NK-92 treated with Interleukin-12 subunit alpha and Interleukin-12 subunit beta, amount 100 ng/mL, for 24 hours (cell line): ENCODE results near the gene DOCK11.

Experiments used
- DNase-seq: peaks from one replicate; lab custom pipeline; 2025; lab: John Stamatoyannopoulos, UW

DOCK11 gene

GRCh38 chrX:118530219-118530911 lies 34.8 kb downstream of the DOCK11 start:
- no peak for DNase-seq

- DNase-seq = no peak
Measured at GRCh38 chrX:118534716-118535493, 39.3 kb downstream of the DOCK11 start.

DNA sequence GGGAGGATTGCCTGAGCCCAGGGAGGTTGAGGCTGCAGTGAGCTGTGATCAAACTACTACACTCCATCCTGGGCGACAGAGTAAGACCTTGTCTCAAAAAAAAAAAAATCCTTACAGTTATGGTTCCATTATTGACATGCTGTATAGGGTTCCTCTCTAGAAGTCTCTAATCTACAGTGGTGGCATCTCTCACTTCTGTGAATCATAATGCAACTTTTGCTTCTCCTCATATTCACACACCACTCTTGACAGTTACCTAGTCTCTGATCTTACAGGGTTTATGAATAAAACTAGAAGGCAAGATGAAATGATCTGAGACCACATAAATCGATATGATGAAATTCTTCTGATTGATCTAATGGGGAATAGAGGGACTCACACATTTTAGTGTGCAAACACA lies 40.6 kb downstream of the DOCK11 start:
- DNase-seq = no peak

- no peak for DNase-seq
Measured at GRCh38 chrX:118536687-118537461, 41.3 kb downstream of the DOCK11 start.

GRCh38 chrX:118538386-118538785 lies 42.8 kb downstream of the DOCK11 start:
- no peak for DNase-seq

DNA sequence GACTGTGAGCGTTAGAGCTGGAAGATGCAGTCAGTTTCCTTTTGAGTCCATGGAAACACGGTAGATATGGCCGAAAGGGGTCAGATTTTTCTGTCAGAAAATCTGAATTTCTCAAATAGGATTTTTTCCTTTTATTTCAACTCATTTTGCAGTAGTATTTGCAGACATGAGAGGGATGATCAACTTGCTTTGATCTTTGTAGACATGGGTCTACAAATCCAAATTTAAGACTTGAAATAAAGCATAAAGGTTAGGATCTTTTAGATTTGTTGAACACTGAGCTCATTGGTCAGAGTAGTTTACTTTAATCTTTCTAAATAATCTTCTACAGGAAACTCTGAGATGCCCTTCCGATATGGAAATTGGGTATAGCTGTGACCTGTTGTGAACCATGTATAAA lies 44.7 kb downstream of the DOCK11 start:
- no peak for DNase-seq

DNA sequence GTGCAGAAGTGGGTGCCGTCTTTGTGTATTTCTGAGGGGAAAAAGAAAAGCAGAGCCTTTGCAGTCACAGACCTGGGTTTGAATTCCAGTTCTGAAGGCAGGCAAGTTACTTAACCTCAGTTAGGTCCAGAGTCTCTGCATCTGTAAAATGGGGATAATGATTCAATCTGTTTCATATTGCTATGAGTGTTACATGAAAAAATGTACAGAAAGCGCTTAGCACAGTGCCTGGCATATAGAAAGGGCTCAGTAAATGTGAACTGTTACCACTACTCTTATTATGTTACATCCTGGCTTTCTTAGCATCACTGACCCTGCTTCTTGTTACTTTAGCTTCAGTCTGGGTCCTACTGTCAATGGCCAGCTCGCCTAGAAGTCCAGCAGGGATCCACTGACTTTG lies 45.9 kb downstream of the DOCK11 start:
- DNase-seq = no peak

GRCh38 chrX:118545510-118545909 lies 49.9 kb downstream of the DOCK11 start:
- no peak for DNase-seq

DNA sequence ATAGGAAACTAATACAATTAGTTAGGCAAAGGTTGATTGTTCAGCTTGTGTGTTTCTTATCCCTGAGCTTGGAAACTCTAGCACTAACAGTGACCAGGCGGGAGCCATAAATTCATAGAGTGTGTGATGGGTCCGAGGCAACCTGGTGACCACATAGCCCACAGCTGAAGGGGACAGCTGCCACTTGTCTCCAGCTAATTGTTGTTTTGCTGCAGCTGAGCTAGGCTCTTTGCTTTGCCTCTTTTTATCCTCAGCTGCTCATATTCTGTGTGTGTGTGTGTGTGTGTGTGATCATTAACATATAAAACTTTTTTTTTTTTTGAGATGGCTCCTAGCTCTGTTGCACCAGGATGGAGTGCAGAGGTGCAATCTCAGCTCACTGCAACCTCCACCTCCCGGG lies 53.2 kb downstream of the DOCK11 start:
- no peak for DNase-seq

GRCh38 chrX:118550792-118551191 lies 55.2 kb downstream of the DOCK11 start:
- no peak for DNase-seq

GRCh38 chrX:118551426-118551825 lies 55.8 kb downstream of the DOCK11 start:
- no peak for DNase-seq

DNA sequence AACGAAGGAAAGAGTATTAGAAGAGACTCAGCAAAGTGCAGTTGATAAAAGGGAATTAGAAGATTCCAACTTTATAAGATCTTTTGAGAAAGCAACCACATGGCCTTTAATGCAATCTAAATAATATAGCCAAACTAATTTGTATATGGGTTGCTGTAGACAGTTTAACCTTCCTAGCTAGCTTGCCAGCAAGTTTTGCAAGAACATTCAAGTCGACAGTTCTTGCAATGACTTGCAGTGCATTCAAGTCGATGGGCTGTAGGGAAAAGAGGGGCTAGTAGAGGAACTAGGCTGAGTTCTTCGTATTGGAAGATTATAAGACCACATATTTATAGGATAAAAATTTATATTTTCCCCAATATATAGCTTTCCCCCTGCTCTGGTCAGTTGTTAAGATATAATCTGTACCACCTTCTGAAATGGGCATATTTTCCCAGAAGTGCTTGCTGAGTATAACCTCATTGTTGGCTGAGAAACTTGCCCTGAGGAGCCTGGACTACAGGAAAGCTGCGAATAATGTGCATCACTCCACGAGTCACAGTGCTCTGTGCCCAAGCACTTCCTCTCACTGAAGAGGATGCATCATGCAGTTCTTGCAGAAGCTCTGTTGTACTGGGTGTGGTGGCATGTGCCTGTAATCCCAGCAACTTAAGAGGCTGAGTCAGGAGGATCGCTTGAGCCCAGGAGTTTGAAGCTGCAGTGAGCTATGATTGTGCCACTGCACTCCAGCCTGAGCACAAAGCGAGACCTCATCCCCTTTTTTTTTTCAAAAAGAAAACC lies 56.7 kb downstream of the DOCK11 start:
- DNase-seq = no peak

DNA sequence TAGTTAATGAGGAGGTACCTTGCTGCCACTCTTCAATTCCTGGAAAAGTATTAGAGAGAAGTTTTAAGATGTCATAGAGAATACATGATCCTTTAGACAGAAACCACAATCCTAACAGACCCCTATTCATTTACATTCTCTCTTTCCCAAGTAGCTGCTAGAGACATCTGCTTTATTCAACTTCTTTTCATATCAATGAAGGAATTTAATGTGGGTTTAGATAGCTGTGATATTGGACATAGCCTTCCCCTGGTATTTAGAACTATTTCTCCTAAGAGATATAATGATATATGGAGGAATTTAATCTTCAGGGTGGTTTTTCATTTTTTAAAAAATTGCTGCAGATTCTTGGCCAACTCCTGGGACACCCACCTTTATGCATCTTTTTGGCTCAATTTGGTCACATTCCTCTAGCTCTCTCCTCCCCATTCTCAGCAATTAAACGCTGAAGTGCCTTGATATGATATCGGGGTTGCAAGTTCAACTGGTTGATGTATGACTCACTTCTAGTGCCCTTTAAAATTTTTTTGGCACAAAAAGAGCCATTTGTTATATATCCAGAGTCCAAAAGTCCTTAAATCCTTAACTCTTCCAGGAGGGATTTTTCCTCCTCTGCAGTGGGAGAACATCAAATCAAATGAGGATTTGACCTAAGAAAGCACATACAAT lies 57.6 kb downstream of the DOCK11 start:
- no peak for DNase-seq

- DNase-seq = no peak
Measured at GRCh38 chrX:118554511-118554910, 58.9 kb downstream of the DOCK11 start.

DNA sequence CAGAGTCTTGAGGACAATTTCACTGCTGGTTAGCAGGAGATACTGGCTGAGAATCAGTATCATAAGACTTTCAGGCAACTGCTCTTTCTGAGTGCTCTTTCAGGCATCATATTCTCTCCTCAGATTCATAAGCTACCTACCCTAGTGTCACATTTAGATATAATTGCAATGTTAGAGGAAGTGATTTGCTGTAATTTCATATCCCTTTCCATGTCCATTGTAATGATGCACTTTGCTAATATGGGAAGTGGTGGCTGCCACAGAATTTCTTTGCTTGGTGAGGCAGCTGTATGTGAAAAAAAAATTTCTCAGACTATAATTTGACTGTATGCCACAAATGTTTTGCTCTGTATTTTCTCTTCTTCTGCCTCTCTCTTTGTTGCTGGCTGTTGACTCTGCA lies 63.3 kb downstream of the DOCK11 start:
- no peak for DNase-seq

DNA sequence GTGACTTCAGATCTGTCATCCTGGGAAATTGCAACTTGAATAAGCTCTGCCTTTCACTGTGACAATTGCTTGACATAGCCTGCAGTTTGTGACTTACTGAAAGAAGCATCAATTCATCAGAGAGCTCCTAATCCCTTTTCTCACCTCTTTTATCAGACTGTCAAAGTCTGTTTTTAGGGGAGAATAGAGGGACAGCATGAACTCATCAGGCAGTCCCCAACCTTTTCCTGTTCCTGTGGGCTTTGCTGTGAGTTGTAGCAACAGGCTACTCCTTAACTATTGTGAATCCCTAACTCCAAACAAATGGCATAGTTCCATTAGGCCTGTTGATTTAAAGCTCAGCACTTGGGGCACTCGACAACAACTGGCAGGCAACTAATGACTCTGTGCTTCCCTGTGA lies 64.9 kb downstream of the DOCK11 start:
- no peak for DNase-seq

- DNase-seq = no peak
Measured at GRCh38 chrX:118562582-118563164, 67.1 kb downstream of the DOCK11 start.

- no peak for DNase-seq
Measured at GRCh38 chrX:118564498-118564897, 68.9 kb downstream of the DOCK11 start.

GRCh38 chrX:118565853-118566252 lies 70.2 kb downstream of the DOCK11 start:
- DNase-seq = no peak

DNA sequence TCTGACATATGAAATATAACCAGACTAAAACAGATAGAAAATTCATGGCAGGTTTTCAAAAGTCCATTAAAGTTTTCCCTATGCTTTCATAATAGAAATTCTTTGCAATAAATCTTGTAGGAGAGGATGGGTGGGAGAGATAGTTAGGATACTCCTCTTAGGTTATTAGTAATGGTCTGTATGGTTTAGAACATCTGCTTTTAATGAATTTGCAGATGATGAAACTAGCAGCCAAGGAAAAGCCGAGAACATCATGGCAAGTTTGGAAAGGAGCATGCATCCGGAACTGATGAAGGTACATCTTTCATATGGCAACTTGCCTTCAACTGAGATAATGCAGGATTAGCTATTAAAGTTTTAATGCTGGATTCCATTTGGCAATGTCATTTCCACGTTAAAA lies 70.7 kb downstream of the DOCK11 start:
- no peak for DNase-seq

- DNase-seq = no peak
Measured at GRCh38 chrX:118569676-118570075, 74.1 kb downstream of the DOCK11 start.
